Chondrocyte (in vitro differentiated cells): Measurements from ENCODE around the gene DNAJA3. TPM values are rescaled to one million over a fixed set of nuclear protein-coding genes. Genes with fewer than 3 reads are reported as not detected.

ENCODE experiments used
- DNase-seq: peaks from one replicate; pipeline ENCODE4 v3.0.0; 2021; ENCODE audit warnings: mixed read lengths, low spot score
- H3K27ac Mint-ChIP-seq: one replicate; pipeline ENCODE4 v1.8.0; 2021; ENCODE audit warnings: mild to moderate bottlenecking, moderate library complexity, mixed read lengths; ENCODE audit not compliant: unreplicated experiment
- H3K27me3 Mint-ChIP-seq: 2 replicates; pipeline ENCODE4 v1.8.0; 2021; ENCODE audit warnings: low read depth, mixed read lengths
- H3K36me3 Mint-ChIP-seq: 2 replicates; pipeline ENCODE4 v1.8.0; 2021; ENCODE audit warnings: low read depth, mixed read lengths
- H3K4me1 Mint-ChIP-seq: 2 replicates; pipeline ENCODE4 v1.8.0; 2021; ENCODE audit warnings: low read depth, mild to moderate bottlenecking, mixed read lengths
- H3K4me3 Mint-ChIP-seq: one replicate; pipeline ENCODE4 v1.8.0; 2021; ENCODE audit warnings: mild to moderate bottlenecking, moderate library complexity, mixed read lengths; ENCODE audit not compliant: unreplicated experiment
- H3K9me3 Mint-ChIP-seq: 2 replicates; pipeline ENCODE4 v1.8.0; 2021; ENCODE audit warnings: low read depth, mixed read lengths
- total RNA-seq: library from RNA; stranded (reverse); gene quantifications from 3 replicates; pipeline ENCODE4 v1.2.1, GENCODE V29; 2021
- TF ChIP-seq, protein P1 (sequence below): fragments of 200-600 bp; sonication (generic); IDR thresholded peaks from 2 replicates; pipeline ENCODE4 v1.5.0; 2021; ENCODE audit warnings: antibody characterized with exemption, mild to moderate bottlenecking, moderate library complexity

Gene DNAJA3
- total RNA-seq, 1 donor from 2014 or later, result 27.8 TPM

DNA sequence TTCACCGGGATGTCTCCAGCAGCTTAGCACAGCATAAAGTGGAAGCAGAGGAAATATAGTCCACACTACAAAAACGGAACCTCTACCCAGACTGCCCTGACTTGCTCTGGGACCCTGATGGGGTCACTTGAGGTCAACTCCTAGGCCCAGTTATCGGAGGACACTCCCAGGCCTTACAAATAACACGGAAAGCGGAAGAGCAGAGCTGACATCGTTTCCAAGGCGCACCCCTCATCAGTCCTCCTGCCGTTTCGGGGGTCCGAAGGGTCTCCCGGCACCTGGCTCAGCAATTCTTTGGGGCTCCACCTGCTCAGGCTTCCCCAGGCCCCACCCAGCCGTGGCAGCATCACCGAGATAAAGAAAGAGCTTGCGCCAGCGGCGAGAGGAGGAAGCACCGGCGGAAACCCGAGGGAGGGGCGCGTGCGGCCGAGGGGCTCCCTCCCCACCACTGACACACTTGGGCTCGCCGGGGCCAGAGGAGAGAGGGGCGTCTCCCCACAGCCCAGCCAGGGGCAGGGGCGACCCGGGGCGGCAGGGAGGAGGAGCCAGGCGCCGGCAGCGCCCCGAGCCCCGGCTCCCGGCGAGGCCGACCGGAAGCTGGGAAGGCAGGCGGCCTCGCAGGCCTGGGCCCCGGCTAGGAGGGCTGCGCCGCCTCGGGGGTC, 10.0 kb upstream of the DNAJA3 start:
- peaks cover 22% of the 10 kb centered on the region for H3K4me1 Mint-ChIP-seq
- no peaks in the 10 kb centered on the region for H3K27me3 Mint-ChIP-seq
- peak overlapping the region; percentile 68 for H3K27ac Mint-ChIP-seq
- no peaks in the 10 kb centered on the region for H3K9me3 Mint-ChIP-seq
- TF ChIP-seq, protein P1, sequence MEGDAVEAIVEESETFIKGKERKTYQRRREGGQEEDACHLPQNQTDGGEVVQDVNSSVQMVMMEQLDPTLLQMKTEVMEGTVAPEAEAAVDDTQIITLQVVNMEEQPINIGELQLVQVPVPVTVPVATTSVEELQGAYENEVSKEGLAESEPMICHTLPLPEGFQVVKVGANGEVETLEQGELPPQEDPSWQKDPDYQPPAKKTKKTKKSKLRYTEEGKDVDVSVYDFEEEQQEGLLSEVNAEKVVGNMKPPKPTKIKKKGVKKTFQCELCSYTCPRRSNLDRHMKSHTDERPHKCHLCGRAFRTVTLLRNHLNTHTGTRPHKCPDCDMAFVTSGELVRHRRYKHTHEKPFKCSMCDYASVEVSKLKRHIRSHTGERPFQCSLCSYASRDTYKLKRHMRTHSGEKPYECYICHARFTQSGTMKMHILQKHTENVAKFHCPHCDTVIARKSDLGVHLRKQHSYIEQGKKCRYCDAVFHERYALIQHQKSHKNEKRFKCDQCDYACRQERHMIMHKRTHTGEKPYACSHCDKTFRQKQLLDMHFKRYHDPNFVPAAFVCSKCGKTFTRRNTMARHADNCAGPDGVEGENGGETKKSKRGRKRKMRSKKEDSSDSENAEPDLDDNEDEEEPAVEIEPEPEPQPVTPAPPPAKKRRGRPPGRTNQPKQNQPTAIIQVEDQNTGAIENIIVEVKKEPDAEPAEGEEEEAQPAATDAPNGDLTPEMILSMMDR, result no peak
- peaks cover 2% of the 10 kb centered on the region for H3K36me3 Mint-ChIP-seq
- peak overlapping the region; percentile 84 for H3K4me3 Mint-ChIP-seq
- peak; percentile 77 for DNase-seq

DNA sequence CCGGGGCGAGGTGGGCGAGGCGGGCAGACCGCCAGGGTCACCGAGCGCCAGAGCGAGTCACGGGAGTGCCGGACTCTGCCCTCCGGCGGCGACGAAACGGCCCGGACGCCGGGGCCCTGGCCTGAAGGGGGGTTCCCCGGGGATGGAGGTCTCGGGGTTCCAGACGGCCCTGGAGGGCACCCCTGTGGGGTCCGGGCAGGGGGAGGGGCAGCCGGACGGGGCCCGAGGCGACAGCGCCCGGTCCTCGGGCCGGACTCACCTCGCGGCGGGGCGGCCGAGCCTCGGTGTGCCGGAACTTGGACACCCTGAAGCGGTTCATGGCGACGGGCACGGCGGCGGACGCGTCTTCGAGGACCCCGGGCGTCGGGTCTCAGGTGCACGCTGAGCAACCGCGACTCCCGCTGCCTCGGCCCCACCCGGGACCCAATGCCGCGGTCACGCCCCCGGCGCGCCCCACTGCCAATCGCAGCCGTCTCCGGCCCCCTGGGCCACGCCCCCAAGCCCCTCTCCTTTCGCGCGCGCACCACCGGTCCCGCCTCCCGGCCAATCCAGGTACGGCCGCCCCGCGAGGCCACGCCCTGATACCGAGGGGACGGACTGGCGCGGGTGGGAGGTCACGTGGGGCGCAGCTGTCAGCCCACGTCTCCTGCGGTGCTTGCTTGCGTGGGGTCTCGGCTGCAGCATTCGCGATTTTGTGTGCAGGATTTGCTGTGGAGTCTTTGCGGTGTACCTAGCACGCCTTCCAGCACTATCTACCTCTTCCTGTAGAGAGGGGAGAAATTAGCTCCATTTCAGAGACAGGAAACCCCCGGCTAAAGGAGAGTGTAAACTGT, 9.3 kb upstream of the DNAJA3 start, which contains the start of gene CORO7:
CORO7 (minus strand) TSS at position 397 of the 833 bp plus-strand sequence; CDS start at position 319, 78 bp downstream.
- H3K4me1 Mint-ChIP-seq, result peaks cover 18% of the 10 kb centered on the region
- TF ChIP-seq, protein P1, result no peak
- H3K27ac Mint-ChIP-seq, result peak within 1 kb of the TSS; percentile 68
- no peaks in the 10 kb centered on the region for H3K27me3 Mint-ChIP-seq
- peak; percentile 98 for DNase-seq
- peaks cover 2% of the 10 kb centered on the region for H3K36me3 Mint-ChIP-seq
- H3K9me3 Mint-ChIP-seq, result no peaks in the 10 kb centered on the region
- H3K4me3 Mint-ChIP-seq, result peak within 1 kb of the TSS; percentile 84

DNA sequence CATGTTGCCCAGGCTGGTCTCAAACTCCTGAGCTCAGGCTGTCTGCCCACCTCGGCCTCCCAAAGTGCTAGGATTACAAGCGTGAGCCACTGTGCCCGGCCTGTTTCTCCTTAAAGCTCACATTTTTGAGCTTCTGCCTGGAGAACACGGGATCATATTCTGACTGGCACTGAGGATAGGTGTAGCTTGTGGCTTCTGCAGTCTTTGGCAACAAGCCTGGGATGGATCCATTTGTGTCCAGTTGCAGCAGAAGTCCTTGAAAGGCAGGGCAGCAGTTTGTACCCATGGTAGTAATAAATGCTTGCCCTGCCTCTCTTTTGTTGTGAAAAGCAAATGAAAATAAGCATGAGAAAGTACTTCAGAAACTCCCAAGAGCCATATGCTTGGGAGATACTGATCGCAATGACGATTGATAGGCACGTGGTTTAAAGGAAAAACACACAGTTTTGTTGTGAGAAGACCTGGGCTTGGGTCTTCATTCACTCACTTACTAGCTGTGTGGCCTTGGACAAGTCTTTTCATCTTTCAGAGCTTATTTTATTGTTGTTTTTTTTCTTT, 6.2 kb upstream of the DNAJA3 start:
- no peaks in the 10 kb centered on the region for H3K36me3 Mint-ChIP-seq
- H3K27ac Mint-ChIP-seq, result no peak overlapping the region
- H3K27me3 Mint-ChIP-seq, result no peaks in the 10 kb centered on the region
- DNase-seq, result no peak
- no peak overlapping the region for H3K4me3 Mint-ChIP-seq
- TF ChIP-seq, protein P1, result no peak
- peaks cover 15% of the 10 kb centered on the region for H3K4me1 Mint-ChIP-seq
- no peaks in the 10 kb centered on the region for H3K9me3 Mint-ChIP-seq

DNA sequence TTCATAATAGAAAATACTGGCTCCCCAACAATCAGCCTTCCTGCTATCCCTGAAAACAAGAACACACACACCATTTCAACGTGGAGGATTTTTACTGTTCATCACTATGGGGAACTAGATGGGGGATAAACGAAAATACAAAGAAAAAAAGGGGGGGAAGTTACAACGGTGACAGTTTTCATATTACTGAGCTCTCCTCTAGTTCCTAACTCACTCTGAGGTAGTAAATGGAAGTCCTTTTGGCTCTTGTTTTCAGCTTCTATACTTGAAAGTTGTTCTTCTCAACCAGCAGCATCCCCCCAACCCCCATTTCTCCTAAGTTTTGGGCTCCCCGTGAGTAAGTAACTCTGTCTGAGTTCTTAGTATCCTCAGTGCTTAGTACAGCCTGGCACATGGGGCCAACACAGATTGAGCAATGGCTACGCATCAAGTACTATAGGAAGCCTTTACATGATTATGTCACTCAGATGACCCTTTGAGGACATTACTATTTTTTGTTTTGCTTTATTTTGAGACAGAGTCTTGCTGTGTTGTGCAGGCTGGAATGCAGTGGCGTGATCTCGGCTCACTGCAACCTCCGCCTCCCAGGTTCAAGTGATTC, 5.1 kb upstream of the DNAJA3 start:
- Mint-ChIP-seq H3K4me3 (no peak overlapping the region), H3K27me3 (no peaks in the 10 kb centered on the region), H3K27ac (no peak overlapping the region), H3K9me3 (no peaks in the 10 kb centered on the region), H3K4me1 (peaks cover 9% of the 10 kb centered on the region), H3K36me3 (no peaks in the 10 kb centered on the region)
- DNase-seq, result no peak
- TF ChIP-seq, protein P1, result no peak
